A375 (cell line): ENCODE data around the gene CALY. TPM values are rescaled to one million over a fixed set of nuclear protein-coding genes. Genes with fewer than 3 reads are reported as not detected.

Source experiments
- small RNA-seq: library from RNA; depleted of rRNA; stranded (forward); fragments of <200 nt; gene quantifications from one replicate; pipeline ENCODE3, GENCODE V24; 2014
- total RNA-seq: library from RNA; depleted of rRNA; stranded (reverse); fragments of >200 nt; shearing (Covaris generic); gene quantifications from 2 replicates; pipeline ENCODE4 v1.2.3, GENCODE V29; 2014; rRNA removed

CALY gene, protein sequence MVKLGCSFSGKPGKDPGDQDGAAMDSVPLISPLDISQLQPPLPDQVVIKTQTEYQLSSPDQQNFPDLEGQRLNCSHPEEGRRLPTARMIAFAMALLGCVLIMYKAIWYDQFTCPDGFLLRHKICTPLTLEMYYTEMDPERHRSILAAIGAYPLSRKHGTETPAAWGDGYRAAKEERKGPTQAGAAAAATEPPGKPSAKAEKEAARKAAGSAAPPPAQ
- 0.41 TPM in 1 of 2 replicates, not detected in the other for total RNA-seq

DNA sequence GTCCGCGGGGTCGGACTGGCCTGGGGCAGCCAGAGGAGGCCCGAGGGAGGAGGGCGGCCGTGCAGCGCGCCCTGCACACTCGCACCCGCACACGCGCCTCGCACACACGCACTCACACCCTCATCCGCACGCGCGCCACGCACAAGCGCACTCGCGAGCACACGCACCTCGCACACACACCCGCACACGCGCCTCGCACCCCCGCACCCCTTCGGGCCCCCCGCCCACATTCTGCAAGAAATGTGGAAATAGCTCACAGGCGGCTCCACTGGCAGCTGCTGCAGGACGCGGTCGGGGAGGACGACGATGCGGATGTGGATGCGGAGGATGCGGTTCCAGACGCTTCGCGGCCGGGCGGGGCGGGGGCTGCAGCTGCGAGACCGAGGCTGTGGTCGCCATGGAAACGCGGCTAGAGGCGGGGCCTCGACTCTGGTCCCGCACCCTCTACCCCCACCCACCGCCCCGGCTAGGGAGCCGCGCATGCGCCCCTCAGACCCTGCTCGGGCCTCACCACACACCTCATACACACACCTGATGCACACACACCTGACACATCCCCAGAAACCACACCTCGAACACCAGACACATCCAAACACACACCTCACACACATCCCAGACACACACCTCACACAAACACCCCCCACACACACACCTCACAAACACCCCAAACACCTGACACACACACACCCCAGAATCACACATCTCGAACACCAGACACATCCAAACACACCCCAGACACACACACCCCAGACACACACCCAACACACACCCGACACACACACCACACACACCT, at the start of gene CALY:
Gene CALY, minus strand, starts transcription at position 320 of the 793 bp plus-strand sequence. CDS start 7,907 bp downstream, outside the sequence.

DNA sequence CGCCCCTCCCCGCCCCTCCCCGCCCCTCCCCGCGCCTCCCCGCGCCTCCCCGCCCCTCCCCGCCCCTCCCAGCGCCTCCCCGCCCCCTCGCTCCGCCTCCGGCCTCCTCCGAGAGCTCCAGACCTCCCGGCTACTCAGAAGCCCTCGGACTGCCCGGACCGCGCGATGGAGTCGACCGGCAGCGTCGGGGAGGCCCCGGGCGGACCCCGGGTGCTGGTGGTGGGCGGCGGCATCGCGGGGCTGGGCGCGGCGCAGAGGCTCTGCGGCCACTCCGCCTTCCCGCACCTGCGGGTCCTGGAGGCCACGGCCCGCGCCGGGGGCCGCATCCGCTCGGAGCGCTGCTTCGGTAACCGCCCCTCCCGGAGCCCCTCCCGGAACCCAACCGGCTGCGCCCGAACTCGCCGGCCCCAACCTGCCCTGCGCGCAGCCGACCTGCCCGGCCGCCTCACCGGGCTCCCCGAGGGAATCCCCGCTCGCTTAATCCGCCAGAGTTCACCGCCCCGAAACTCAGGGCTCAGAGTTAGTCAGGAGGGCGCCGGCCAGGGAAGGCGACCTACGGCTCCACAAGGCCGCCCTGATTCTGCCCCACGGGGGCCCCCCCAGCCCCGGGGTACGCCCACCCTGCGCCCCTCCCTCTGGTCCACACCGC, 42.6 kb upstream of the CALY start, which contains the start of gene PAOX:
Gene PAOX, plus strand, starts transcription at position 111 of the 649 bp plus-strand sequence. Its CDS starts 55 bp downstream, at position 166.

DNA sequence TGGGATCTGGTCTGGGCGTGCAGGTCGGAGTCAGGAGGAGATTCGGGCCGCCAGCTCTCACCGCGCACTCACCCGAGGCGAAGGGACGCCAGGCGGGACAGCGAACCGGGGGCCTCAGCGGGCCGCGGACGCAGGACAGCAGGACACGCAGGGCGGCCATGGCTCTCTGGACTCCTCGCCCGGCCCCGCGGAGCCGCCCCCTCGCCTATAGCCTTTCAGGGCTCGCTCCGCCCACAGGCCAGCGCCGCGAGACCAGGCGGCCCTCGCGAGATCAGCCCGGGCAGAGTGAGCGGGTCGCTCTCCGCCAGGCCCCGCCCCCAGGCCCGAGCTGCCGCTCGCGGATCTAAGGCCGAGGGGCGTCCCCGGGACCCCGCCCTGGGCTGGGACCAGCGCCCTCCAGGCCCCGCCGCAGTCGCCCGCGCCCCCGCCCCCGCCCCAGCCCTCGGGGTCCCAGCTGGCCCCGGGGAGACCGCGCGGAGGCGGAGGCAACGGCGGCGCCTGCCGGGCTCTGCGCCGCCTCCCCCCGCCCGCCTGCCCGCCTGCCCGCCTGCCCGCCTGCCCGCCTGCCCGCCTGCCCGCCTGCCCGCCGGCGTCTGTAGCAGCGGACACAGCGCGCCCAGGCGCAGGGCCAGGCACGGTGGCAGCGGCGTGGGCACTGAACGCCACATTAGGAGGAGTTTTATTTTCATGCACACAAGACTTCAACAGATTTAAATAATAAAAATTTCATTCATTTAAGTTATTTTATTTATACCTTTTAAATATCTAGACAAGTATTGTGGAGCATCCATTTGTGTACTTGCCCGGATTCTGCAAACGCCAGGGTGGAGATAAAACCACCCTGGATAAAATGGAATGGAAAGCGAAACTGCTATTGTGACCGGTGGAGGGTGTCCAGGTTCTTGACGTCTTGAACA, 36.7 kb upstream of the CALY start, which contains the start of gene ECHS1:
Gene ECHS1, minus strand, starts transcription at position 181 of the 917 bp plus-strand sequence. Its CDS starts 21 bp downstream, at position 160.

DNA sequence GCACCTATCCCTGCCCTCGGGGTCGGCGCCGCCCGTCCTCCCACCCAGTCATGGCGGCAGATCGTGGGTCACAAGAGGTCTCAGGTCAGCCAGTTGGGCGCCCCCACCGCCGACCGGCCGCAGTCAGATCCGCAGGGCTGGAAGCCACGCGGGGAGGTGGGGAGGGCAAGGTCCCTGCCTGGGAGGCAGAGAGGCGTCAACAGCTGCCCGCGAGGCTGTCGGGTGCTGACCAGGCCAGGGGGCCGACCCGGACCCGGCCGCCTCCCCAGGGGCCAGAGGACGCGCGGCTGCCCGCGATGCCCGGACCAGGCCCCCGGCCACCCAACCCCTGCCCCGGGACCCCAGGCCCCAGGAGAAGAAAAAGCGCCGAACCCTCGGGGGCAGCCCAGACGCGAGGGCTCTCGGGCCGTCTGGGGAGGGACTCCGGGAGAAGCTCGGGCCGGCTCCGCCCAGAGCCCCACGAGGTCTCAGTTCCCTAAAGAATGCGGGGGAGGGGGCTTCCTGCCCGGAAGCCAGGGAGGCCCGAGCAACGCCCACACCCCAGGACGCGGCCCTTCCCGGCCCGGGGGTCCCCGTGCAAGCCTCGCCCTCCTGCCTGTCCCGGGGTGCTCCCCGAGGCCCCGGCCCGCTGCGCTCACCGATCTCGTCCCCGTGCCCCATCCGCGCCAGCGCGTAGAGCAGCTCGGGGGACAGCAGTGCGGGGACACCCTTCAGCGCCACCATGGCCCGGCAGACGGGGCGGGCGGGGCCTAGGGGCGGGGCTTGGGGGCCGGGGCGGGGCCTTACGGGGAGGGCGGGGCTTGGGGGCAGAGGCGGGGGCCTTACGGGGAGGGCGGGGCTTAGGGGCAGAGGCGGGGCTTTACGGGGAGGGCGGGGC, 20.8 kb upstream of the CALY start, which contains the start of gene FUOM:
Gene FUOM, minus strand, starts transcription at position 735 of the 877 bp plus-strand sequence. Its CDS starts 12 bp downstream, at position 723.

DNA sequence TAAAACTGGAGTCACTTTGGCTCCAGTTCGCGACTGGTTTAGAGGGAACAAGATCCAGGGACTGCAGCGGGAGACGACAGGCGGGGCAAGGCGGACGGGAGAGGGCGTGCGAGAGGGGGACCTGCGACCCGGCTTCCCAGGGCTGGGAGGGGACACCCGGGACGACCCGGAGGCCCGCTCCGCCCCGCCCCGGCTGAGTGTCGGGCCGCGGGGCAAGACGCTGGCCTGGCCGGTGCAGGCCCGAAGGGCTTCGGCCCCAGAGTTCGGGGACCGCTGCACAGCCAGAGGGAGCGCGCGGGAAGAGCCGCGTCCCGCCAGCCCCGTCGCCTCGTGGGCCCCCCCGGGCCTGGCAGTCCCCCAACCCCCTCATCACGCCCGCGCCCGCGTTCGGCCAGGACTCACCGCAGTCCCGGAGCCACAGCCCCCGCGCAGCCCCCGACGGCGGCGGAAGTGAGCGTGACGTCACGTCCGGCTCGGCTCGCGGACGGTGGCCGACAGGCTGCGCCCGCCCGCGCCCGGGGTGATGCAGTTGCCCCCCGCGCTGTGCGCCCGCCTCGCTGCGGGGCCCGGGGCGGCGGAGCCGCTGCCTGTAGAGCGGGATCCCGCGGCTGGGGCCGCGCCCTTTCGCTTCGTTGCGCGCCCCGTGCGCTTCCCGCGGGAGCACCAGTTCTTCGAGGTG, 28.1 kb downstream of the CALY start, which contains the start of the genes TUBGCP2 and ZNF511:
Gene TUBGCP2, minus strand, starts transcription at position 452 of the 679 bp plus-strand sequence. CDS start 5,931 bp downstream, outside the sequence.
Gene ZNF511, plus strand, starts transcription at position 494 of the 679 bp plus-strand sequence. Its CDS starts 30 bp downstream, at position 524.

DNA sequence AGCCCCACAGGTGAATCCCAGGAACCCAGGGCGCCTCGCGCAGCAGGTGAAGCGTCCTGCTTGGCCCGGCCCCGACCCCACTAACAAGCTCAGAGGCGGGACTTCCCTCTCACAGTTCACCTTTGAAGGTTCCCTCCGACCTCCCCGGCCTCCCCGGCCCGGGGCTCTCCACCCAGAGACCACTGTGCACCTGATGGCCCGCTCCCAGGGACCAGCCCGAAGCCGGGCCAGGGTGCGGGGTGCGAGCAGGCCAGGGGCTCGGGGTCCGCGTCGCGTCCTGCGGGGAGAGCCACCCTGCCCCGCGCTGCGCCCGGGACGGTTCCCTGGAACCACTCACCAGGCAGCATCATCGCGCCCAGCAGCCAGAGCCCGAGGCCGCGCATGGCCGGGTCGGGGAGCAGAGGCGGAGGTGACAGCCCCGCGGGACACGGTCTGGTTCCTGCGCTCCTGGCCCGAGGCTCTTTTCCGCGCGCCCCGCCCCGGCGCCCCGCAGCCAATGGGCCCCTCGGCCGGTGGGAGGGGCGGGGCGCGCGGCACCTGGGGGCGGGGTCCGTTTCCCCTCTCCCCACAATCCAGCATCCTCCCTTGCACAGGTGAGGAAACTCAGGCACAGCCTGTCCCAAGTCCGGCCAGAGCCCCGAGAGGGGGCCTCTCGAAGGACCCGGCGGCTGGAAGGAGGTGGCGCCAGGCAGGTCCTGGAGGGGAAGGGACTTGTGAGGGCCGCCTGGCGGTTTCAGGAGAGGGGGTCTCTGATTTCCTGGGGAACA, 60.1 kb downstream of the CALY start, which contains the start of gene ADAM8:
Gene ADAM8, minus strand, starts transcription at position 434 of the 767 bp plus-strand sequence. Its CDS starts 51 bp downstream, at position 383.

Small RNA genes within 50 kb of the gene (small RNA-seq; reads per million reads assigned to genes)
- not detected for gene AL360181.4
- gene BANF1P2, result not detected
- gene MIR3944, result not detected

Other genes starting within 250 kb of the CALY start
- not detected in 2 replicates for gene ADGRA1, start 249.0 kb downstream of the CALY start, total RNA-seq
- under 0.01 and 0.19 TPM in 2 replicates for gene KNDC1, start 176.7 kb downstream of the CALY start, total RNA-seq
- not detected in 2 replicates for gene UTF1, start 106.7 kb downstream of the CALY start, total RNA-seq
- not detected in 2 replicates for gene VENTX, start 99.0 kb downstream of the CALY start, total RNA-seq
- 4.5 and 4.6 TPM in 2 replicates for gene ADAM8, start 60.0 kb downstream of the CALY start, total RNA-seq
- 64.2 and 72.5 TPM in 2 replicates for gene TUBGCP2, start 28.0 kb downstream of the CALY start, total RNA-seq
- gene ZNF511, start 28.0 kb downstream of the CALY start, total RNA-seq, result 55.6 and 66.6 TPM in 2 replicates
- not detected in 2 replicates for gene PRAP1, start 10.5 kb upstream of the CALY start, total RNA-seq
- gene FUOM, start 21.1 kb upstream of the CALY start, total RNA-seq, result 56.1 and 56.8 TPM in 2 replicates
- gene ECHS1, start 36.5 kb upstream of the CALY start, total RNA-seq, result 81.7 and 94.4 TPM in 2 replicates
- gene PAOX, start 42.4 kb upstream of the CALY start, total RNA-seq, result not detected in 2 replicates
- gene MTG1, start 57.3 kb upstream of the CALY start, total RNA-seq, result 55.5 and 57.6 TPM in 2 replicates
- not detected in 2 replicates for gene SPRN, start 87.7 kb upstream of the CALY start, total RNA-seq
- gene SCART1, start 117.0 kb upstream of the CALY start, total RNA-seq, result 7.5 and 7.9 TPM in 2 replicates
- 4.0 and 6.4 TPM in 2 replicates for gene CYP2E1, start 190.5 kb upstream of the CALY start, total RNA-seq
- gene SYCE1, start 228.7 kb upstream of the CALY start, total RNA-seq, result not detected in 2 replicates